Kidney (tissue), 14 donors: Measurements from ENCODE around the gene EZH1. TPM values are rescaled to one million over a fixed set of nuclear protein-coding genes. Genes with fewer than 3 reads are reported as not detected.
"Not testable (repeated sequence)": the region's sequence is repeated elsewhere in the genome, so short reads cannot be mapped to it uniquely, and the experiment has no call there.

Experiments used
- DNase-seq, 5 donors: peaks; one replicate each; pipeline ENCODE4 v3.0.0-alpha.2; 2013 to 2020
- FAIRE-seq: peaks from 2 replicates; lab custom pipeline; 2012; peaks lifted over from hg19 to GRCh38; lab: Jason Lieb, UNC
- H3K27ac ChIP-seq, 2 donors: one replicate each; pipeline ENCODE4 v1.7.0; 2013; ENCODE audit warnings: low read depth in 2 of 2, low read length in 2 of 2, inconsistent platforms in 1 of 2
- H3K27me3 ChIP-seq: one replicate; pipeline ENCODE4 v1.7.1; 2013; ENCODE audit warnings: low read length, inconsistent platforms; ENCODE audit not compliant: control insufficient read depth, insufficient read depth
- H3K36me3 ChIP-seq, 3 donors: one replicate each; pipeline versions ENCODE4 v1.7.0 to v1.7.1; 2013; ENCODE audit warnings: low read length in 3 of 3, control low read depth in 1 of 3, inconsistent platforms in 1 of 3; ENCODE audit not compliant: insufficient read depth in 3 of 3, control insufficient read depth in 2 of 3
- H3K4me1 ChIP-seq, 3 donors: one replicate each; pipeline versions ENCODE4 v1.7.0 to v1.7.1; 2013; ENCODE audit warnings: low read length in 3 of 3, inconsistent platforms in 1 of 3, low read depth in 1 of 3; ENCODE audit not compliant: control insufficient read depth in 2 of 3, insufficient read depth in 2 of 3
- H3K4me3 ChIP-seq, 3 donors: one replicate each; pipeline versions ENCODE4 v1.7.0 to v1.8.1; 2013; ENCODE audit warnings: low read length in 3 of 3, control low read depth in 1 of 3, inconsistent platforms in 1 of 3
- H3K9ac ChIP-seq, 3 donors: one replicate each; pipeline versions ENCODE4 v1.7.0 to v1.7.1; 2013; ENCODE audit warnings: low read length in 3 of 3, control low read depth in 1 of 3, inconsistent platforms in 1 of 3
- H3K9me3 ChIP-seq, 3 donors: one replicate each; pipeline versions ENCODE4 v1.7.0 to v1.7.1; 2013; ENCODE audit warnings: low read length in 3 of 3, control low read depth in 1 of 3, inconsistent platforms in 1 of 3; ENCODE audit not compliant: control insufficient read depth in 2 of 3, insufficient read depth in 1 of 3
- intact Hi-C: fragments of 100-400 bp; cut with DNase I; formaldehyde crosslinking; loops from one replicate; pipeline ENCODE4 v1.11.1; 2022
- polyA plus RNA-seq: library from polyadenylated mRNA; stranded (reverse); fragments of 350-450 nt; fragmentation: Illumina TruSeq; extraction: RNeasy Lipid Tissue Mini Kit (QIAGEN cat#74804); gene quantifications from one replicate; pipeline ENCODE4 v1.2.3, GENCODE V29; 2014; ENCODE audit warnings: low read depth, low replicate concordance; ENCODE audit not compliant: insufficient read depth
- total RNA-seq: library from RNA; stranded (reverse); fragmentation: NEBNext Ultra II Directional; extraction: Animal tissue kit (Norgen Biotek cat#: 25700); gene quantifications from one replicate; pipeline ENCODE4 v1.2.1, GENCODE V29; 2021
- TF ChIP-seq, protein P1 (sequence below): IDR thresholded peaks from 3 replicates; pipeline ENCODE4 v1.5.1; 2012; ENCODE audit warnings: mild to moderate bottlenecking, moderate library complexity, borderline replicate concordance; ENCODE audit not compliant: insufficient read depth; ENCODE audit errors: extremely low read depth
- donor health status: control.
- donor health status: control.
- donor health status: control.
- donor health status: control.
- donor health status: control.
- donor health status: DM: yes; HTN: yes; CAD: no.
- donor health status: Normal renal cell carcinoma (clear cell type).

EZH1 gene
- total and polyA plus RNA-seq, 2 donors from 2014 or later, result 20.8 to 59.2 TPM

DNA sequence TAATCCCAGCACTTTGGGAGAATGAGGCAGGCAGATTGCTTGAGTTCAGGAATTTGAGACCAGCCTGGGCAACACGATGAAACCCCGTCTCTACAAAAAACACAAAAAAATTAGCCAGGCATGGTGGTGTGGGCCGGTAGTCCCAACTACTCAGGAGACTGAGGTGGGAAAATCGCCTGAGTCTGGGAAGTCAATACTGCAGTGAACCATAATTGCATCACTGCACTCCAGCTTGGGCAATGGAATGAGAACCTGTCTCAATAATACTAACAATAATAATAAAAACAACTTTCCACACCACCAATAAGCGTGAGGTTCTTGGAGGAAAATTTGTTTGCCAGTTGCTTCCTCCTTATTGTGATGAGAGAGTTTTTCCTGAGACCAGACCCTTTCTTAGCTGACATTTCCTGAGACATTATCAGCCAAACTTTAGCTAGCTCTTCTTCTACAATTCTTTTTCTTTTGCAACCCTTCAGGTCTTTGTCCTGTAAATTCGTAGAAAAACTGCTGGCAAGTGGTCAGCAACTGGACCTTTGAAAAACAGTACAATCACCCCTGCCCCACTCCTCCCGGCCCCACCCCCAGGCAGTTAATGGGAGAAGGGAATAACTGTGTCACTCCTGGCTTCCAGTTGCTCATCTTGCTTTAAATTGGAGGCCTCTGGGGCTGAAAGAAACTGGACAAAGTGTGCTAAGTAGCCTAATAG is 3.5 kb upstream of the EZH1 start:
- FAIRE-seq (no peak), DNase-seq (no peak)
- H3K9me3 ChIP-seq, result no peaks in the 10 kb centered on the region
- H3K4me3 ChIP-seq, result no peak overlapping the region
- TF ChIP-seq, protein P1, sequence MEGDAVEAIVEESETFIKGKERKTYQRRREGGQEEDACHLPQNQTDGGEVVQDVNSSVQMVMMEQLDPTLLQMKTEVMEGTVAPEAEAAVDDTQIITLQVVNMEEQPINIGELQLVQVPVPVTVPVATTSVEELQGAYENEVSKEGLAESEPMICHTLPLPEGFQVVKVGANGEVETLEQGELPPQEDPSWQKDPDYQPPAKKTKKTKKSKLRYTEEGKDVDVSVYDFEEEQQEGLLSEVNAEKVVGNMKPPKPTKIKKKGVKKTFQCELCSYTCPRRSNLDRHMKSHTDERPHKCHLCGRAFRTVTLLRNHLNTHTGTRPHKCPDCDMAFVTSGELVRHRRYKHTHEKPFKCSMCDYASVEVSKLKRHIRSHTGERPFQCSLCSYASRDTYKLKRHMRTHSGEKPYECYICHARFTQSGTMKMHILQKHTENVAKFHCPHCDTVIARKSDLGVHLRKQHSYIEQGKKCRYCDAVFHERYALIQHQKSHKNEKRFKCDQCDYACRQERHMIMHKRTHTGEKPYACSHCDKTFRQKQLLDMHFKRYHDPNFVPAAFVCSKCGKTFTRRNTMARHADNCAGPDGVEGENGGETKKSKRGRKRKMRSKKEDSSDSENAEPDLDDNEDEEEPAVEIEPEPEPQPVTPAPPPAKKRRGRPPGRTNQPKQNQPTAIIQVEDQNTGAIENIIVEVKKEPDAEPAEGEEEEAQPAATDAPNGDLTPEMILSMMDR, result no peak
- peaks cover 6 to 18% (median 15%) of the 10 kb centered on the region in 3 donors for H3K4me1 ChIP-seq
- no peaks in the 10 kb centered on the region for H3K27me3 ChIP-seq
- no peak overlapping the region for H3K27ac ChIP-seq
- H3K36me3 ChIP-seq, result no peaks in the 10 kb centered on the region
- no peak overlapping the region for H3K9ac ChIP-seq
- intact Hi-C loops, result no loop called here

DNA sequence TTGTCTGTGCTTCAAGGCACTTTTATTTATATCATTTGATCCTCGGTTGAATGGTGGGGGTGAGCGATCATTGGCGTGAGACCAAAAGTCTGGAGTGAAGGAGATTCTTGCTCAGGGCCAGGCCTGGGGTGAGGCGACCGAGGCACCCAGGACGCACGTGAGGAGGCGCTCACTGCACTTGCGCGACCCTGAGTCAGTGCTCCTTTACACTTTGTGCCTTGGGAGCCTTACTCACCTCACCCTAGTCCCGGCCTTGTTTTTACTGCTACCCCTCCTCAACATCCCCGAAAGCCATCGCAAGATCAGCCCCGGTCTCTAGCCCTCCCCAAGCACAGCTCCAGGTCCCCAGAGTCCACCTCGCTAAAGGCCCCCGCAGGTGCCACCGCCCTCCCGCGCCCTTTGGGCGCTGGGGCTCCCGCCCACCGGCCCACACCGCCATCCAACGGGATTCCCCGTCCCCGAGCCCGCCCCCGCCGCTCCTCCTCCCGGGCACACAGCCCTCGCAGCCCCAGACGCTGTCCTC is 496 bp downstream of the EZH1 start:
- intact Hi-C loops, result no loop called here
- DNase-seq (peak in 3 of 5 donors; percentile 75 to 93 (median 75)), FAIRE-seq (no peak)
- Histone ChIP-seq H3K9ac (peak overlapping the region; percentile 38 to 67 (median 47)), H3K27ac (peak overlapping the region; percentile 81 to 94), H3K36me3 (no peaks in the 10 kb centered on the region), H3K4me3 (peak overlapping the region; percentile 61 to 83 (median 73)), H3K27me3 (no peaks in the 10 kb centered on the region), H3K4me1 (peaks cover 2 to 16% (median 16%) of the 10 kb centered on the region in 3 donors), H3K9me3 (no peaks in the 10 kb centered on the region)
- TF ChIP-seq, protein P1, result no peak

DNA sequence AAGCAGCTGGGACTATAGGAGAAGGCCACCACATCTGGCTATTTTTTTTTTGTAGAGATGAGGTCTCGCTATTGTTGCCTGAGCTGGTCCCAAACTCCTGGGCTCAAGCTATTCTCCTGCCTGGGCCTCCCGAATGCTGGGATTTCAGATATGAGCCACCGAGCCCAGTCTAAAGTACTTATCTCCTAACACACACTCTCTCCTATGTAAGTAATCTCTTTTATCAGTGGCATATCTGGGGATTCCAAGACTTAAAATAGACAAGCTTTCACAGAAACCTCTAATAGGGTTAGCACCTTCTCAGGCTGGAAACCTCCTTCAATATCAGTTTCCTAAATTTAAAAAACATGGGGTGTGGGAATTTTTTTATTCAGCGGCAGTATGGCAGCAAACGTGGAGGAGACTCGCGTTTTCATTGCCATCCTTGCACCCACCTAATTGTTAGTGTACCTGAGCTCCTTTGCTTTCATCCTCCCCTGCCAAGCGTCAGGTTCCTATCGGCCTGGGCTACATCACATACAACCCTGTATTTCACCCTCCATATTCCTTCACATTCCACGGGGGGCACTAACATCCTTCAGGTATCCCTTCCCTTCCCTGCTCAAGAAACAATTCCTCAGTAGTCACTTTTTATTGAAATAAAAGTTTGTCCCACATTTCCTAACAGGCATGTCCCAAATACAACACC is 1.1 kb downstream of the EZH1 start:
- Histone ChIP-seq H3K9ac (peak overlapping the region; percentile 38 to 67 (median 47)), H3K4me1 (peaks cover 2 to 12% (median 10%) of the 10 kb centered on the region in 3 donors), H3K36me3 (no peaks in the 10 kb centered on the region), H3K27me3 (no peaks in the 10 kb centered on the region), H3K27ac (peak overlapping the region; percentile 81 to 94), H3K9me3 (no peaks in the 10 kb centered on the region), H3K4me3 (peak overlapping the region; percentile 61 to 83 (median 73))
- no peak for DNase-seq
- TF ChIP-seq, protein P1, result no peak
- intact Hi-C loops, result no loop called here
- FAIRE-seq, result no peak

DNA sequence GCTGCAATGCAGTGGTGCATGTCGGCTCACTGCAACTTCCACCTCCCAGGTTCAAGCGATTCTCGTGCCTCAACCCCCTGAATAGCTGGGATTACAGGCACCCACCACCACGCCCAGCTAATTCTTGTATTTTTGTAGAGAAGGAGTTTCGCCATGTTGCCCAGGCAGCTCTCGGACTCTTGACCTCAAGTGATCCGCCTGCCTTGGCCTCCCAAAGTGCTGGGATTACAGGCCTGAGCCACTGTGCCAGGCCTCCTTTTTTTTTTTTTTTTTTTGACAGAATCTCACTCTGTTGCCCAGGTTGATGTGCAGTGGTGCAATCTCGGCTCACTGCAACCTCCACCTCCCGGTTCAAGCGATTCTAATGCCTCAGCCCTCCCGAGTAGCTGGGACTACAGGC is 1.9 kb downstream of the EZH1 start:
- intact Hi-C loops, H3K9me3 ChIP-seq, H3K9ac ChIP-seq, H3K36me3 ChIP-seq, H3K4me3 ChIP-seq, FAIRE-seq, H3K27me3 ChIP-seq: not testable (repeated sequence)
- H3K4me1 ChIP-seq, result peaks cover 2 to 12% (median 9%) of the 10 kb centered on the region in 3 donors
- H3K27ac ChIP-seq, result peak overlapping the region in 1 of 2 donors; percentile 8
- peak in 1 of 5 donors; percentile 16 for DNase-seq
